Measurements from ENCODE around the gene IFTAP. TPM values are rescaled to one million over a fixed set of nuclear protein-coding genes. Genes with fewer than 3 reads are reported as not detected.

IFTAP gene, protein sequence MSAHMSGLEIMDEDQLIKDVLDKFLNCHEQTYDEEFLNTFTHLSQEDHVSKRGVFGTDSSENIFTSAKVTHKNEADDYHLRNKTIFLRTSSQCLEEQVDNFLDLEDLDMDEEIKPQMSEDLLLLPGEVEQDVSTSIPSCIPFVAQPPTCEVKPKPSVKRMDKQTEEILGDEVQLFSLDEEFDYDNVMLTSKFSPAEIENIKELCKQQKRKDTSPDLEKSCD
- total RNA-seq = 23.4 and 26.1 TPM in 2 replicates

DNA sequence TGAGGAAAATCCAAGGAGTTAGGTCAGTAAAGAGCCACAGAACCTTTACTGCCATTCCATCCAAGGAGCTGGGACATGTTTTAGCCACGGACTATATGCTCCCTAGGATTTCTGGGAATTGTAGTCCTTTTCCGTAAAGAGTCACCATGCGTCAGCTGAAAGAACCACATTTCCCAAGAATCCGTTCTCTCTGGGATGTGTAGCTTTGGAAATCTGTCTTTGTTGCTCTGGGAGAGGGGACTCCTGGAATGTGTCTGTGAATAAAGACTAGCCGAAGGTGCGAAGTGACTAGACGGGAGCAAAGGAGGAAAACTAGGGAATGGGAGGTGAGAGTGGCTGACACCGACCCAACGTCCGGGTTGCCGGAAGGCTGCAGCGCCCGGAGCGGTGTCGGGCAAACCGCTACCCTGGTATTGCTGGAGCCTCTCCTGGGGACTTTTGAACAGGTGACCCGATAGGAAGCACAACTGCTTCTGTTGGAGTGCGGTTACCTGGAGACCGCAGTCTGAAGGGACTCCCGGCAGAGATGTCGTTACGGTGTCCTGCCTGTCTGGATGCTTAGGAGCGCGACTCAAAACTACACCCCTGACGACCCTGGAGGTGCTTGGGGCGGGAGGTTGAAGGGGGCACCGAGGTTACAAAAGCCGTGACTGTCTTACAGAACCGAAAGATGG lies at the start of gene IFTAP:
Gene IFTAP, plus strand, starts transcription at position 187 of the 674 bp plus-strand sequence. CDS start 15,602 bp downstream, outside the sequence.

DNA sequence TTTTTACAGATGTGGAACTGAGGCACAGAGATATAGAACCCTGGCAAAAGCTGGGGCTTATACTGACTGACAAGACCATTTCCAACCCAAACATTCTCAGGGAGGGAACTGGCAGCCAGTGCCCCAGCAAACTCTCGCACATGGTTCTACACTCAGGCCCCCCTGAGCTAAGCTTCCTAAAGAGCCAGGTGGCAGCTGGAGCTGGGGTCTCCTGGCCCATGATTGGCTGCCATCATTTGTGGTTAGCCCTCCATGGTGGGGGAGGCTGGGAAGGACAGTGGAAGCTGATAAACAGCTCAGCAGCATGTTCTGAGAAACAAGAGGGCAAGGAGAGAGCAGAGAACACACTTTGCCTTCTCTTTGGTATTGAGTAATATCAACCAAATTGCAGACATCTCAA lies 26.6 kb upstream of the IFTAP start, which contains the start of gene RAG1:
Gene RAG1, plus strand, starts transcription at position 314 of the 400 bp plus-strand sequence. CDS start 5,298 bp downstream, outside the sequence.

DNA sequence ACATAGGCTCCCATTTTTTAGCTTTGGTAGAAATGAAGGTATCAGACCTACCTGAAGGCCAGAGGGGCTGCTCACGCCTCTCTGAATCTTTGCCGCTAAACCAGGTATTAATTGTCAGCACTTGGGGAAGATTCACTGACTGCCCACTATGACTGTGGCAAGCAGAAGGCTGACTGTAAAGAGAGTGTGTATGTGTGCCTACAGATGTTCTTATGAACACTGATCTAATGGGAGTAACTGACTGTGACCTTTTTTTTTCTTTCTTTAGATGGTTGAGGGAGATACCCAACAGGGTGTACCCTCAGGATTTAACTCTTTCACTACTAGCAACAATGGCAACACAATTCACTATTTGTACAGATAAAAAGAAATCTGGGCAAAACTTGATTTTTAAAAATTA lies 3.7 kb downstream of the IFTAP start, which contains the start of gene RAG2:
Gene RAG2, minus strand, starts transcription at position 186 of the 400 bp plus-strand sequence. CDS start 4,068 bp downstream, outside the sequence.

Other genes starting within 250 kb of the IFTAP start
- gene TRAF6, start 84.2 kb upstream of the IFTAP start, total RNA-seq = 4.0 and 4.3 TPM in 2 replicates
- gene RAG1, start 26.5 kb upstream of the IFTAP start, total RNA-seq = 0.29 and 0.89 TPM in 2 replicates
- gene RAG2, start 3.7 kb downstream of the IFTAP start, total RNA-seq = not detected in 2 replicates